GM06990 (cell line): ENCODE results near the gene TKT.

Experiments used
- DNase-seq: peaks from one replicate; pipeline ENCODE4 v3.0.0-alpha.2; 2011; ENCODE audit not compliant: insufficient read length; ENCODE audit errors: extremely low read depth
- H3K27me3 ChIP-seq: replicated peaks from 2 replicates; pipeline ENCODE4 v1.6.0; 2011; ENCODE audit warnings: low read length; ENCODE audit not compliant: control insufficient read depth, insufficient read depth
- H3K36me3 ChIP-seq: 2 replicates; pipeline ENCODE4 v1.5.1; 2011; ENCODE audit warnings: low read length; ENCODE audit not compliant: control insufficient read depth, insufficient read depth
- H3K4me3 ChIP-seq: replicated peaks from 2 replicates; pipeline ENCODE4 v1.5.1; 2011; ENCODE audit warnings: low read depth, mild to moderate bottlenecking, control low read depth, low read length
- TF ChIP-seq, protein P1 (sequence below): IDR thresholded peaks from 2 replicates; pipeline ENCODE4 v1.5.1; 2011; ENCODE audit warnings: low read length, control low read depth, mild to moderate bottlenecking, inconsistent platforms; ENCODE audit not compliant: insufficient read depth, poor library complexity, severe bottlenecking

TKT gene

DNA sequence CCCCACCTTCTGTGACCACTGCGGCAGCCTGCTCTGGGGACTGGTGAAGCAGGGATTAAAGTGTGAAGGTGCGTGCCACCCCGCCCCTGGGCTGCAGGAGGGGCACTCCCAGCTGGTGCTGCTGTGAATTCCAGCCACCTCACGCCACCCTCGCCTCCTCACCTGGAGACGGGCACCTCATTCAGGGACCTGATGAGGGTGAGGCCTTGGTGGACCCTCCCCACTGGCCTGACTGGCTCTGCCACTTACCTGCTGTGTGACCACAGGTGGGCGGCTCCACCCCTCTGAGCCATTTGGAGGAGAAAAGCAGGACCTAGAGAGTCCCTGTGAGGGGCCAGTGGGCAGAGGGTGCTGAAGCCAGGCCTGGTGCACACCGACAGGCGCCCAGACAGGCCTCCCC lies 72.3 kb downstream of the TKT start:
- TF ChIP-seq, protein P1, sequence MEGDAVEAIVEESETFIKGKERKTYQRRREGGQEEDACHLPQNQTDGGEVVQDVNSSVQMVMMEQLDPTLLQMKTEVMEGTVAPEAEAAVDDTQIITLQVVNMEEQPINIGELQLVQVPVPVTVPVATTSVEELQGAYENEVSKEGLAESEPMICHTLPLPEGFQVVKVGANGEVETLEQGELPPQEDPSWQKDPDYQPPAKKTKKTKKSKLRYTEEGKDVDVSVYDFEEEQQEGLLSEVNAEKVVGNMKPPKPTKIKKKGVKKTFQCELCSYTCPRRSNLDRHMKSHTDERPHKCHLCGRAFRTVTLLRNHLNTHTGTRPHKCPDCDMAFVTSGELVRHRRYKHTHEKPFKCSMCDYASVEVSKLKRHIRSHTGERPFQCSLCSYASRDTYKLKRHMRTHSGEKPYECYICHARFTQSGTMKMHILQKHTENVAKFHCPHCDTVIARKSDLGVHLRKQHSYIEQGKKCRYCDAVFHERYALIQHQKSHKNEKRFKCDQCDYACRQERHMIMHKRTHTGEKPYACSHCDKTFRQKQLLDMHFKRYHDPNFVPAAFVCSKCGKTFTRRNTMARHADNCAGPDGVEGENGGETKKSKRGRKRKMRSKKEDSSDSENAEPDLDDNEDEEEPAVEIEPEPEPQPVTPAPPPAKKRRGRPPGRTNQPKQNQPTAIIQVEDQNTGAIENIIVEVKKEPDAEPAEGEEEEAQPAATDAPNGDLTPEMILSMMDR = no peak
- Histone ChIP-seq H3K4me3 (no peak overlapping the region), H3K36me3 (peaks cover 57% of the 10 kb centered on the region), H3K27me3 (no peaks in the 10 kb centered on the region)
- no peak for DNase-seq

DNA sequence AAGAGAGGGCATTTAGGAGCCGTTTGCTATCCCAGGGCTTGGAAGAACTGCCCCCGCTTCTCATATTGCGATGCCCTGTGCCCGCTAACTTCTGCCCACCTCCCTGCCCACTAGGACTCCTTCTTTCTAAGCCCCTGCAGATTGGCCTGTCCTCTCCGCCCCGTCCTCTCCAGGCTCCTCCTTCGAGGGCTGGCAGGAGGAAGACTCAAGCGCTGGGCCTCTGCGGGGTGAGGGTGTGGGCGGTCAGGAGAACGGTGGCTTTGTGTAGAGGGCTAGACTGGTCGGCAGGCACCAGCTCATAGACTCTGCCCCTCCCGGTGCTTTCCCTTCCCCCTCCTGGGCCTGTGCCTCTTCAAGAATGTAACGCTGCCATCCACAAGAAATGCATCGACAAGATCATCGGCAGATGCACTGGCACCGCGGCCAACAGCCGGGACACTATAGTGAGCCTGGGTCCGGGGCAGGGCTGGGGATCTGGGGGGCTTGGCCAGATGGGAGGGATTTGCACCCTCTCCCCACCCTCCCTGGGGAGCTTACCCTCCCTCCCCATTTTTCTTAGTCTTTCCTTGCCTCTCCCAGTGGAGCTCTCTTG lies 73.0 kb downstream of the TKT start:
- no peaks in the 10 kb centered on the region for H3K27me3 ChIP-seq
- peaks cover 60% of the 10 kb centered on the region for H3K36me3 ChIP-seq
- TF ChIP-seq, protein P1 = no peak
- DNase-seq = no peak
- H3K4me3 ChIP-seq = no peak overlapping the region

DNA sequence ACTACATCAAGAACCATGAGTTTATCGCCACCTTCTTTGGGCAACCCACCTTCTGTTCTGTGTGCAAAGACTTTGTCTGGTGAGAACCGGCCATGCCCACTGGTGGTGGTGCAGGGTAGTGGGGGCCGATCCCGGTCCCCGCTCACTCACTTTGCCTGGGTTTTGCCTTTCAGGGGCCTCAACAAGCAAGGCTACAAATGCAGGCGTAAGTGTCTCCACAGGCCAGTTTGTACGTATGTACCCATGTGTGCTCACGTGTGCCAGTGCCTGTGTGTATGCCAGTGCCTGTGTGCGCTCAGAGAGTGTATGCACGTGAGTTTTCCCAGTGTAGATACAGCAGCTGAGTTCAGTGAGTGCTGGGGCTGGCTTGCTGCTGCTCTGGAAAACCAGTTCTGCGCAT lies 74.3 kb downstream of the TKT start:
- H3K36me3 ChIP-seq = peaks cover 51% of the 10 kb centered on the region

DNA sequence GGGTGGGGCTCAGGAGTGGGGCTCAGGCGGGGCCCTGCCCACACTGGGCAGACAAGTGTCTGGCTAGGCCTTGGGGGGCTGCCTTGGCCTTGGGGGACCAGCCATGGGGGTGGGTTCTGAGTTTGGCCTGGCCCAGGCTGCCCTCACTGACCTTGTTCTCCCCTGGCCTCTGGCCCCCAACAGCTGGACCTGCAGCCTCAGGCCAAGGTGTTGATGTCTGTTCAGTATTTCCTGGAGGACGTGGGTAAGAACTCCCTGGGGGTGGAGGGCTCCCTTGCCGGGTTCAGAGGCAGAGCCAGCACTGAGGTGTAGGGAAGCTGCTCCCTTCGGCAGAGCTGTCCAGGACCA lies 74.8 kb downstream of the TKT start:
- Histone ChIP-seq H3K27me3 (no peaks in the 10 kb centered on the region), H3K36me3 (peaks cover 51% of the 10 kb centered on the region), H3K4me3 (no peak overlapping the region)
- TF ChIP-seq, protein P1 = no peak
- DNase-seq = no peak

More for the DNA sequence above, 74.3 kb downstream of the TKT start:
- no peak for DNase-seq
- TF ChIP-seq, protein P1 = no peak
- Histone ChIP-seq H3K27me3 (no peaks in the 10 kb centered on the region), H3K4me3 (no peak overlapping the region)

DNA sequence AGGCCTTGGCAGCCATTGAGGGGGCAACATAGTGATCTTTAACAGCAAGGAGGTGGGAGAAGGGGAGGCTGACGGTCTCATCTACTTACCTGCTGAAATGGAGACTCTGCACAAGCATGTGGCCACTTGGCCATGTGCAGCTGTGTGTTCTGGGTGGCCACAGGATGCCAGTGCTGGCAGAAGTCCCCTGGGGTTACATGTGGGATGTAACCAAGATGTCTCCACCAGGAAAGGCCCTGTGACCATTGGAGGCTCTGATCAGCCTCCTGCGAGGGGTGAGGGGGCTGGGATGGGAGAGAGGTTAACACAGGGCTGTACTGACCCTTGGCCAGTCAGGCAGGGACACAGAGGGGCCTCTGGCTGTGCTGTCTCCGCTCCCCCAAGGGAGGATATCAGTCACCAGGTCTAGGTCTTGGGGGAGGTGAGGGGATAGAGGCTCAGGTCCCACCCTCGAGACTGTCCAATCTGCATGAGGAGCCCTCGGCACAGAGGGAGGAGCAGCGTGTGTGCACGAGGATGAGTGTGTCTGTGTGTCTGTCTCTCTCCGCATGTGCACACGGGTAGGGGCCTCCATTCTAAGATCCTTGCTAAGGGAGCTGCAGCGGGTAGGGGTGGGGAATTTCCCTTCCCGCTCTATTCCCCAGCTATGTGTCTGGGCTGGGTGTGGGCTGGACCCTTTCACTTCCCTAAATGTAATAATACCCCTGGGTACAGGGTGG lies 75.4 kb downstream of the TKT start:
- peak; percentile 87 for DNase-seq

More for the DNA sequence above, 75.4 kb downstream of the TKT start:
- 0 out of 2 replicates have a peak overlapping the region, but pooled peaks have one; percentile 1 for H3K4me3 ChIP-seq
- peaks cover 51% of the 10 kb centered on the region for H3K36me3 ChIP-seq
- no peaks in the 10 kb centered on the region for H3K27me3 ChIP-seq
- TF ChIP-seq, protein P1 = no peak
